A549 (cell line): ENCODE measurements around the gene PDSS2.
"Not testable (repeated sequence)": the region's sequence is repeated elsewhere in the genome, so short reads cannot be mapped to it uniquely, and the experiment has no call there.

ENCODE experiments used
- TF ChIP-seq, protein P1 (sequence below): fragments of 450-650 bp; IDR thresholded peaks from 2 replicates; pipeline ENCODE4 v1.6.1; 2014; ENCODE audit warnings: antibody characterized with exemption
- TF ChIP-seq, protein P2 (sequence below): fragments of >200 bp; sonication (Bioruptor Twin); formaldehyde crosslinking; IDR thresholded peaks from 3 replicates; pipeline ENCODE4 v1.5.1; 2016

DNA sequence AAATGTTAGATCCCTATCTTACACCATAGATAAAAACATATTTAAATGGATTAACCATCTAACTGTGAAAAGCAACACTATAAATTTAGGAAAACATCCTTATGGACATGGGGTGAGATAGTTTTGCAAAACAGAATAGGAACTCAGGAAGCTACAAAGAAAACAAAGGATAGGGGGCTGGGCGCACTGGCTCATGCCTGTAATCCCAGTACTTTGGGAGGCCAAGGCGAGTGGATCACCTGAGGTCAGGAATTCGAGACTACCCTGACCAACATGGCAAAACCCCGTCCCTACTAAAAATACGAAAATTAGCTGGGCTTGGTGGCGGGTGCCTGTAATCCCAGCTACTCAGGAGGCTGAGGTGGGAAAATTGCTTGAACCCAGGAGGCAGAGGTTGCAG lies 173.7 kb downstream of the PDSS2 start:
- TF ChIP-seq, protein P1, sequence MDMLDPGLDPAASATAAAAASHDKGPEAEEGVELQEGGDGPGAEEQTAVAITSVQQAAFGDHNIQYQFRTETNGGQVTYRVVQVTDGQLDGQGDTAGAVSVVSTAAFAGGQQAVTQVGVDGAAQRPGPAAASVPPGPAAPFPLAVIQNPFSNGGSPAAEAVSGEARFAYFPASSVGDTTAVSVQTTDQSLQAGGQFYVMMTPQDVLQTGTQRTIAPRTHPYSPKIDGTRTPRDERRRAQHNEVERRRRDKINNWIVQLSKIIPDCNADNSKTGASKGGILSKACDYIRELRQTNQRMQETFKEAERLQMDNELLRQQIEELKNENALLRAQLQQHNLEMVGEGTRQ, result not testable (repeated sequence)
- TF ChIP-seq, protein P2, sequence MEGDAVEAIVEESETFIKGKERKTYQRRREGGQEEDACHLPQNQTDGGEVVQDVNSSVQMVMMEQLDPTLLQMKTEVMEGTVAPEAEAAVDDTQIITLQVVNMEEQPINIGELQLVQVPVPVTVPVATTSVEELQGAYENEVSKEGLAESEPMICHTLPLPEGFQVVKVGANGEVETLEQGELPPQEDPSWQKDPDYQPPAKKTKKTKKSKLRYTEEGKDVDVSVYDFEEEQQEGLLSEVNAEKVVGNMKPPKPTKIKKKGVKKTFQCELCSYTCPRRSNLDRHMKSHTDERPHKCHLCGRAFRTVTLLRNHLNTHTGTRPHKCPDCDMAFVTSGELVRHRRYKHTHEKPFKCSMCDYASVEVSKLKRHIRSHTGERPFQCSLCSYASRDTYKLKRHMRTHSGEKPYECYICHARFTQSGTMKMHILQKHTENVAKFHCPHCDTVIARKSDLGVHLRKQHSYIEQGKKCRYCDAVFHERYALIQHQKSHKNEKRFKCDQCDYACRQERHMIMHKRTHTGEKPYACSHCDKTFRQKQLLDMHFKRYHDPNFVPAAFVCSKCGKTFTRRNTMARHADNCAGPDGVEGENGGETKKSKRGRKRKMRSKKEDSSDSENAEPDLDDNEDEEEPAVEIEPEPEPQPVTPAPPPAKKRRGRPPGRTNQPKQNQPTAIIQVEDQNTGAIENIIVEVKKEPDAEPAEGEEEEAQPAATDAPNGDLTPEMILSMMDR, result not testable (repeated sequence)
